ENCODE measurements around the gene SPESP1. TPM values are rescaled to one million over a fixed set of nuclear protein-coding genes. Genes with fewer than 3 reads are reported as not detected.
A peak's percentile ranks its signal among the peaks of the same experiment; 100 is the strongest.

SPESP1 gene
- total RNA-seq, result 1 to 10 TPM; 1.1 to 1.6 TPM

DNA sequence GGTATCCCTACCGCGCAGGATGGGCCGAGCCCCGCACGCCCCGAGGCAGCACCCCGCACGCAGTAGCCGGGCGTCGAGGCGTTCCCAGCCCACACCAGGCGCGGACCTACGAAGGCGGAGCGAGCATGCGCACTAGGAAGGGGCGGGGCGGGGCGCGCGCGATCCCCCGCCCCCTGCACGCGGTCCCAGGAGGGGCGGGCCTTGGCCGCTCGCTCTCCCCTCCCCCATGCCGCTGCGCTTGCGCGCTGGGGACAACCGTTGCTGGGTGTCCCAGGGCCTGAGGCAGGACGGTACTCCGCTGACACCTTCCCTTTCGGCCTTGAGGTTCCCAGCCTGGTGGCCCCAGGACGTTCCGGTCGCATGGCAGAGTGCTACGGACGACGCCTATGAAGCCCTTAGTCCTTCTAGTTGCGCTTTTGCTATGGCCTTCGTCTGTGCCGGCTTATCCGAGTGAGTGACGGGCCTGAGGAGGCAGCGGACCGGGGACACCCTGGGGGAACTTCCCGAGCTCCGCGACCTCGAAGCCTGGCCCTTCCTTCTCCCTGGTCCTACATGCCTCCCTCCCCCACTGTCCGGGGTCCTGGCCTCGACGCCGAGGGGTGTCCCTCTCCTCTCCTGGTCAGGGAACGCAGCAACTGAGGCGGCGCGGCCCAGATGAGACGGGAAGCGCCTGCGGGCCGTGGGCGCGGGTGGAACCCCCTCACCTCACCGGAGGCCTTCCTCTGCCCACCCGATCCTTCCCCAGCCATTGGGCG is at the start of gene SPESP1:
Gene SPESP1, plus strand, starts transcription at position 258 of the 755 bp plus-strand sequence. Its CDS starts 129 bp downstream, at position 387.
- DNase-seq (ENCODE audit: low spot score in 2 of 2) (peak in 1 of 2 donors; percentile 22), ATAC-seq (peak; percentile 66 to 78)
- Mint-ChIP-seq H3K36me3 (peaks cover 0 to 6% of the 10 kb centered on the region in 2 donors), H3K27ac (no peak within 1 kb of the TSS), H3K9me3 (no peaks in the 10 kb centered on the region)

DNA sequence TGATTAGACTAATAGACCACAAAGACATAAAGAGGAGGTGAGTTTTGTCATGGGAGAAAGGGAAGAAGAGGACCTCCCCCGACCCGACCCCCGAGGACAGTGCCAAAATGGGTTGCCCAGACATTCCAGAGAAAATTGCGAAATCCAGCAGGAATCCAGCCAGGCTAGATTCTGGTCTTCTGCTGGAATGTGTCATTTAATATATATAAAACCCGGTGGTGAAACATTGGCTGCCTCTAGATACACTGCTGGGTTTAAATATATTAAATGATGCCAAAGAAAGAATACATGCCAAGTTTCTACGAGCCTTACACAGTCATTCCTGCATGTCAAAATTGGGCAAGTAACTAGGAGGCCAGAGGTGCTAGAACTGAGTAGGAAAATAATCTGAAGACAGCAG is 45.3 kb upstream of the SPESP1 start:
- no peak overlapping the region for H3K27ac Mint-ChIP-seq
- ATAC-seq (no peak), DNase-seq (ENCODE audit: low spot score in 2 of 2) (no peak)
- H3K36me3 Mint-ChIP-seq, result no peaks in the 10 kb centered on the region
- H3K9me3 Mint-ChIP-seq, result no peaks in the 10 kb centered on the region

DNA sequence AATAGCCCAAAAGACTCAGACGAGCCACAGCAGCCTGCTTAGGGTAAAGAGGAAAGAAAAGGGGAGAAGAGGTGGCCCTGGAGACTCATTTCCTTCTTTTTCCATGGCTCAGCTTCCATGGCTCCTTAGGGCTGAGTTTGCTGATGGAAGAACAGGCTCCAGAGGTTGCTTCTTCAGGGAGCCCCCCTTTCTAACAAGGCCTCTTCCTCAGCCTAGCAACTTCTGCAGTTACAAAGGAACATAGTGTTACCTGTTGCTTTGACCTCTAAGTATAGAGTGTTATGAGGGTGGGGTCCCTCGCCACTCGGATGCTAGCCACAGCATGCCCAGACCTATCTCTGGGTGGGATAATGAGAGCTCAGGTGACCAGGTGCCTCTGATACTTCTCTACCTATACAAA is 43.2 kb upstream of the SPESP1 start:
- Mint-ChIP-seq H3K27ac (no peak overlapping the region), H3K9me3 (no peaks in the 10 kb centered on the region), H3K36me3 (peaks cover 0 to 3% of the 10 kb centered on the region in 2 donors)
- DNase-seq (ENCODE audit: low spot score in 2 of 2) (no peak), ATAC-seq (no peak)

DNA sequence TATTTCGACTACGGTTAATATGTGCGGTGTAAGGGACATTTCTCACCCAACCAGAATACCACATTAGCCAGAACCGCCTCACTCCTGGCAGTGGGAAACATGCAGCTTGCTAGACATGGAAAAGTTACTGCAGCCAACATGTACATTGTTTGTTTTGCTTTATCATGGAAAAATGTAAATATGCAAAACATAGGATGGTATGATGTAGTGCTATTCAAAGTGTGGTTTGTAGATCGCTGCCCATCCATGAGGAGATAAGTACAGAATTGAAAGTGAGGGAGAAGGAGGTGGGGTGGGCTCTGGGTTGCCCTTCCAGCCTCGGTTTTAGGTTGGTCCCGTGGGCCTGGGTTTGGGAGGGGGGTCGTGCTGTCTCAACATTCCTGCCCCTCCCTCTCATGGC is 42.5 kb upstream of the SPESP1 start:
- DNase-seq (ENCODE audit: low spot score in 2 of 2), result no peak
- Mint-ChIP-seq H3K27ac (no peak overlapping the region), H3K36me3 (peaks cover 0 to 5% of the 10 kb centered on the region in 2 donors), H3K9me3 (no peaks in the 10 kb centered on the region)
- no peak for ATAC-seq

DNA sequence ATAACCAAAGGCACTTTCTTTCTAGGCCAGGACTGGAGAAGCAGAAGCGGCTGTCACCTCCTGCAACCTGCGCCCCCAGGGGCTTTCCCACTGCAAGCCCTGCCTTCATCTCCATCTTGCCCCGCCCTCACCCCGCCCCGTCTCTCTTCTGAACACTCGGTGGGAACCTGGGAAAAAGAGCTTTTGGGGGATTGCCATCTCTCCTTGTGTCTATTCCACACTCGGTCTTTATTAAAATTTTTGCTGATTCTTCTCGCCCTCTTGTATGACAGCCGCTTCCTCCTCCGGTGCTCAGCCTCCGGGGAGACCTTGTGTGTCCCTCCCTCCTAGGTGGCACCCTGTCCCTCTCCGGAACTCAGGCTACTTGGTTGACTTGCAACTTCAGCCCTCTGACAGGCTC is 41.9 kb upstream of the SPESP1 start:
- Mint-ChIP-seq H3K9me3 (no peaks in the 10 kb centered on the region), H3K36me3 (peaks cover 0 to 5% of the 10 kb centered on the region in 2 donors), H3K27ac (no peak overlapping the region)
- peak in 1 of 2 donors; percentile 14 for ATAC-seq
- DNase-seq (ENCODE audit: low spot score in 2 of 2), result no peak

DNA sequence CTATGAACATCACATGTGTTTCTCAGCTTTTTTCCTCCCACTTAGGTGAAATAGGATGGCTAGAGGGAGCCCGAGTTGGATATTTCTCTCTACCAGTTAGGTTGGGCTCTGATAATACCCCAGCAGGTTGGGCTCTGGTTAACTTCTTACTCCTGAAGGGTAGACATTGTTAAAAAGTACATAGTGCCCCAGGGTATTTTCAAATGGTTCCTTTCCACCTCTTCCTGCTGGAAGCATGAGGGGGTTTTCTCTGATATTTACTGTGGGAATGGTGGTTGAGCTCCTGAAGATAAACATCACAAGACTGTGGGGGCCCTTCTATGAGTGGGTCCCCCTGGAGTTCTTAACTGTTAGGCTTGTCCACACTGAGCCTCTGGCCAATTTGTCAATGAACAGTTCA is 36.1 kb upstream of the SPESP1 start:
- H3K36me3 Mint-ChIP-seq, result peaks cover 0 to 5% of the 10 kb centered on the region in 2 donors
- ATAC-seq (no peak), DNase-seq (ENCODE audit: low spot score in 2 of 2) (no peak)
- H3K27ac Mint-ChIP-seq, result no peak overlapping the region
- no peaks in the 10 kb centered on the region for H3K9me3 Mint-ChIP-seq

DNA sequence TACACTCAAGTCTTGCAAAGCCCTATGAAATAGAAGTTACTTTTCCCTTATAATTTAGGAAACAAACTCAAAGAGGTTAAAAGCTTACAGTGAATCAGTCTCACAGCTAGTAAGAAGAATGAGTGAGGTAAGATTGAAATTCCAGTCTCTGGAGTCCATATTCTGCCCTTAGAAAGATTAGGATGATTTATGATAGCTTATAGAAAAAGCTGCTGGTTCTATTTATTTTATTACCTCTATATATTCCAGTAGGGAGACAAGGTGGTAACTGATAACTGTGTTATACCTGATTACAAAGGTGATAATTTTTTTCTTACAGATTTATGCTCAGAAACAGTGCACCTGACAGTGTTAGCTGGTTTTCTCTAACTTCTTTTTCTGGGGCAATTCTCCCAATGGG is 34.1 kb upstream of the SPESP1 start:
- no peak for ATAC-seq
- Mint-ChIP-seq H3K9me3 (no peaks in the 10 kb centered on the region), H3K27ac (no peak overlapping the region), H3K36me3 (peaks cover 0 to 5% of the 10 kb centered on the region in 2 donors)
- no peak for DNase-seq (ENCODE audit: low spot score in 2 of 2)

DNA sequence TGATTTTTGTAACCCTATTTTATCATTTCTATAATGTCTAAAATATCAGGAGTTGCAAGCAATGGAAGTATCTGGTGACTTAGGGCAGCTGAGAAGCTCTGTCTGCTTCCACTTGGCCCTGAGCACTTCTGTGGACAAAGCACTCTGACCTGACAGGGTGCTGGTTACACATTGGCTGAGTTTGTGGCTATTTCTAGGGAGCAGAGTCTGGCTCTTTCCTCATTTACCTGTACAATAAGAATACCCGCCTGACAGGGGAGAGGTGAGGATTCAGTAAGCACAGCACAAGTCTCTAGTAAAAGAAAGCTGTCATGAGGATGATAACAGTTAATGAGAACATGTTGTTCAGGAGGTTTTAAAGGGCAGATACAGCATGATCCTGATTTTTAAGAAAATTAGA is 33.3 kb upstream of the SPESP1 start:
- H3K27ac Mint-ChIP-seq, result no peak overlapping the region
- H3K36me3 Mint-ChIP-seq, result peaks cover 0 to 4% of the 10 kb centered on the region in 2 donors
- ATAC-seq (no peak), DNase-seq (ENCODE audit: low spot score in 2 of 2) (no peak)
- no peaks in the 10 kb centered on the region for H3K9me3 Mint-ChIP-seq

DNA sequence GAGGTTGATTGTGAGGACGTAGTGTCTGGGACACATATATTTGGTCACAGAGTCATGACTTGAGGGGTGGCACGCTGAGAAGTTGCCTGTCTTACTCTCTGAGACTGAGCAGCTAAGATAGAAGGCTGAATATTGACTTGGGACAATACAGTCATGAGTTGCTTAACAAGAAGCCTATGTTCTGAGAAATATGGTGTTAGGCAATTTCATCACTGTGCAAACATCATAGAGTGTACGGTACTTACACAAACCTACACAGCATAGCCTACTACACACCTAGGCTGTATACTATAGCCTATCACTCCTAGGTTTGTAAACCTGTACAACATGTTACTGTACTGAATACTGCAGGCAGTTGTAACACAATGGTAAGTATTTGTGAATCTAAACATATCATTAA is 30.3 kb upstream of the SPESP1 start:
- Mint-ChIP-seq H3K36me3 (no peaks in the 10 kb centered on the region), H3K9me3 (no peaks in the 10 kb centered on the region), H3K27ac (no peak overlapping the region)
- ATAC-seq (no peak), DNase-seq (ENCODE audit: low spot score in 2 of 2) (no peak)

DNA sequence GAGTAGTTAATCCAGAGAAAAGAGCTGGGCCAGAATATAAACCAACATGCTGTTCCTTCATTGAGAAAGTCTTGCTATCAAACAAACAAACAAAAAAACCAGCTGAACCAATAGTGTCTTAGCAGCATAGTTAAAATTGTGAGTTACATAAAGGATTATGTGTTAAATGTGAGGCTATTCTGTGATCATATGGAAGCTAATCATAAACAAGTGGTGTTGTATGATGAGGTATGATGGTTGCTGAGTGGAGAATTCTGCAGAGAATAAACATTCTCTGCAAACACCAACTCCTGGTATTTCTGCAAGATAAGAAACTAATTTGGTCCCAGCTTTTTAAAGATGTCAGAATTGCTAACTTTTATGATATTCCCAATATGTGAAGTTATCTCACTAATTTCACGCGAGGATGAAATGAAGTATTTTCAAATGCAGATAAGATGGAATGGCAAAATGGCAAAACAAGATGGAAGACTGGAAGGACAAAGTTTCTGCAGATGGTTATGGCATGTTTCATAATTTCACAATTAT is 22.9 kb upstream of the SPESP1 start:
- Mint-ChIP-seq H3K9me3 (no peaks in the 10 kb centered on the region), H3K27ac (no peak overlapping the region), H3K36me3 (no peaks in the 10 kb centered on the region)
- ATAC-seq (no peak), DNase-seq (ENCODE audit: low spot score in 2 of 2) (no peak)

DNA sequence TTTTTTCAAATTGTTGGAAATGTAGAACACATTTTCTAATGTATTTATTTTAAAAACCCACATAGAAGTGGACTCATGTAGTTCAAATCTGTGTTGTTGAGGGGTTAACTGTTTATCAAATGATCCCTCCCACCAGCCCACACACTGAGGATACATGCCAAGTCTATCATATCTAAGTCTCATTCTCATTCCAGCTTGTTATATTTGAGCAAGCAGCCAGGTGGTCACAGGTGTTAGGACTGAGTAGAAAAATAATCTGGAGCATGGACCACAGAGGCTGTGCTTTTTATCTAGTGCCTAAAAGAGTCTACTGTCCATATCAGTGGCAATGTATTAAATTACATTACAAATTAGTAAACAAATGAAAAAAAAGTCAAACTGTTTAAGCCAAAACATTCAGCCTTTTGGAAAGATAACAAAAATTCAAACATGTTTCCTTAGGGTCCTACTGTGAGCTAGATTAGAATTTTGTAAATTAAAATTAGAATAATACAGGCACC is 20.7 kb upstream of the SPESP1 start:
- Mint-ChIP-seq H3K27ac (no peak overlapping the region), H3K9me3 (no peaks in the 10 kb centered on the region), H3K36me3 (no peaks in the 10 kb centered on the region)
- ATAC-seq (no peak), DNase-seq (ENCODE audit: low spot score in 2 of 2) (no peak)

DNA sequence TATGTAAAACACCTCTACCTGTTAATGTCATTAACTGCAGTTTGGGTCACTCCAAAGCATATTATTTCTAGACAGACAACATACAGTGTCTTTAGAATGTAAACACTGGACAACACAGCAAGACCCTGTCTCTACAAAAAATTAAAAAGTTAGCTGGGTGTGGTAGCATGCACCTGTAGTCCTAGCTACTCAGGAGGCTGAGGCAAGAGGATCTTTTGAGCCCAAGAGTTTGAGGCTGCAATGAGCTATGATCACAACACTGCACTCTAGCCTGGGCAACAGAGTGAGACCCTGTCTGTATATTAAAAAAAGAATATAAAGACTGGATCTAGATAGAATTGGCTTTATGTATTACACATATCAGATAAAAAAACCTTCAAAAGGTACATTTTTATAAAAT is 20.0 kb upstream of the SPESP1 start:
- DNase-seq (ENCODE audit: low spot score in 2 of 2) (no peak), ATAC-seq (no peak)
- Mint-ChIP-seq H3K27ac (no peak overlapping the region), H3K36me3 (peaks cover 3 to 4% of the 10 kb centered on the region in 2 donors), H3K9me3 (no peaks in the 10 kb centered on the region)

DNA sequence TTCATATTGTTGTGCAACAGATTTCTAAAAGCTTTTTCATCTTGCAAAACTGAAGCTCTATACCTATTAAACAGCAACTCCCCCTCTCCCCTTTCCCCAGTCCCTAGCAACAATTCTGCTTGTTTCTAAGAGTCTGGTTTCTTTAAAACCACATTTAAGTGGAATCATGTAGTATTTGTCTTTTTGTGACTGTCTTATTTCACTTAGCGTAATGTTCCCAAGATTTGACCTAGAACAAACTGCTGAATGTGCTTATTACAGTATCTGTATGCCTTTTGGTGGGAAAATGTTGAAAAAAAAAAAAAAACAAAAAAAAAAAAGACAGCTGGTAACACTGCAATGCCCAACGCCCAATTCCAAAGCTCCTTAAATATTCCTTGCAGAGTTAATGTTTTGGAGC is 19.5 kb upstream of the SPESP1 start:
- Mint-ChIP-seq H3K36me3 (peaks cover 5 to 9% of the 10 kb centered on the region in 2 donors), H3K27ac (no peak overlapping the region), H3K9me3 (no peaks in the 10 kb centered on the region)
- DNase-seq (ENCODE audit: low spot score in 2 of 2) (no peak), ATAC-seq (no peak)

DNA sequence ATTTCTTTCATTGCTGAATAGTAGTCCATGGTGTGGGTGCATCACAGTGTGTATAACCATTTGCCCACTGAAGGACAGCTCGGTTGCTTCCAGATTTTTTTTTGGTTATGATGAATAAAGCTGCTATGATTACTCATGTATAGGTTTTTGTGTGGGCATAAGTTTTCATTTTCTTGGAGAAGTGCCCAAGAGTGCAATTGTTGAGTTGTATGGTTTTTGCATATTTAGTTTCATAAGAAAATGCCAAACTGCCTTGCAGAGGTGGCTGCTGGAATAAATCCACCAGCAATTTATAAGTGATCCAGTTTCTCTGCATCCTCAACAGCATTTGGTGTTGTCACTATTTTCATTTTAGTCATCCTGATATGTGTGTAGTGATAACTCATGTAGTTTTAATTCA is 8.4 kb upstream of the SPESP1 start:
- DNase-seq (ENCODE audit: low spot score in 2 of 2), result no peak
- ATAC-seq, result peak in 1 of 2 donors; percentile 26

DNA sequence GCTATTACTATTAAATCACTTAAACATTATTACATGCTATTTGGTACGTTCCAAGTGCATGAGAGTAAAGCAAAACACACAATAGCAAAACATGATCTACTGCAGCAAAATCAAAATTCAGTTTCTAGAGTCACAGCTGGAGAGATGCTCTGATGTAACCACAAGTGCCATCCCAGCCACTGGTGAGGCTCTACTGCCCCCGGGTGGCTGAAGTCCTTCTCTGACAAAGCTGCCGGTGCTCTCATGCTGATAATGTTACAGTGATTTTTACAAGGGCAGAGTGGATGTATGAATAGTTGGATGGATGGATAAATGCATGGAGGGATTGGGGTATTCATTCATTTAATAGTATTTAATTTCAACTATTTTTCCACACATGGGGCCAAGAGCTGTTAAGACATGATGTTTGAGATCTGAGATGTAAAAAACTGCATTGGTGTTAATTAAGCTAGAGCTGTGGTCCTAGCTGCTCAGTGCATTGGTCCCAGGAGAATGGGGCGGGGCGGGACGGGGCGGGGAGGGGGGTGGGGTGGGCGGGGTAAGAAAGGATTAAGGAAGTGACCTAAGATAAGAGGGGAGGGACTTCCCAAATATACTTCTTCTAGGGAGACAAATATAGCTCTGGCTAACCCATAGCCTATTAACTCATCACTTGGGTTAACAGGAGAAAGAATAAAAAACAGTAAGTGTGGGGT is 5.3 kb upstream of the SPESP1 start:
- H3K9me3 Mint-ChIP-seq, result no peaks in the 10 kb centered on the region
- DNase-seq (ENCODE audit: low spot score in 2 of 2) (peak in 1 of 2 donors; percentile 69), ATAC-seq (peak; percentile 54 to 72)
- no peak overlapping the region for H3K27ac Mint-ChIP-seq
- peaks cover 0 to 5% of the 10 kb centered on the region in 2 donors for H3K36me3 Mint-ChIP-seq

More for the DNA sequence above, 8.4 kb upstream of the SPESP1 start:
- Mint-ChIP-seq H3K36me3 (no peaks in the 10 kb centered on the region), H3K27ac (no peak overlapping the region), H3K9me3 (no peaks in the 10 kb centered on the region)

DNA sequence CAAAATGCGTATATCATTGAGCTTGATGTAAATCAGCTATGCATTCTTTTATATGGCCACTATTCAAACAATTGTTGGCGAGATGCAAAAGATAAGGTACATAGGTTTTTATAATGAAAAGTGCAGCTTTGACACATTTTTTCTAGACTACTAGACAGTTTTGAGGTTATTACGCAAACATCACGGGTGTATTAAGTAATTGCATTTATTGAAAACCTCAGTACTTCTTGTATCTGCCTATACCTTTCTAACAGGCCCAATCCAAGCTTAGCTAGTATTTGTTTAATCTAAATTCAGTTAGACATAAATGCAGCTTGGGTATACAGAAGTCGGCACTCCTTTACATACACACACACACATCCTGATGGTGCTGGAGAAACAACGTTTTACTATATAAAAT is 2.7 kb downstream of the SPESP1 start:
- no peak for ATAC-seq
- H3K27ac Mint-ChIP-seq, result no peak overlapping the region
- DNase-seq (ENCODE audit: low spot score in 2 of 2), result no peak
- H3K36me3 Mint-ChIP-seq, result peaks cover 0 to 6% of the 10 kb centered on the region in 2 donors
- no peaks in the 10 kb centered on the region for H3K9me3 Mint-ChIP-seq

DNA sequence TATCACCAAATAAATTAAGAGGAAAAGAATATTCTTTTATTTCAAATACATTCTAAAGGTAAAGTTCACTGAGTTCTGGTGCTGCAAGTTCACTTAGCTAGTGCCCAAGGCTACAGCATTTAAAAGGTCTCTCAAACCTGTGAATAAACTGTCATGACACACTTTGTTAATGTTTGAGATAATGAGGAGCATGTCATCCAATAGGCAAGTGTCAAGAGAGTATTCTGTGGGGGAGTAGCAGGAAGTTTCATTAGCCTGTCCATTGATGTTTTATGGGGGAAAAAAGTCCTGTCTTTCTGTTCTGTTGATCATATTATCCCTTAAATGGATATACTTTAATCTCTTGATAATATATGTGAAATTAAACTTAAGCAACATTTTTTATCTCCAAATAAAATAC is 4.0 kb downstream of the SPESP1 start:
- ATAC-seq, result no peak
- H3K36me3 Mint-ChIP-seq, result peaks cover 0 to 6% of the 10 kb centered on the region in 2 donors
- no peak overlapping the region for H3K27ac Mint-ChIP-seq
- no peaks in the 10 kb centered on the region for H3K9me3 Mint-ChIP-seq
- no peak for DNase-seq (ENCODE audit: low spot score in 2 of 2)
